Urinary bladder (tissue), 4 donors: ENCODE measurements around the gene MAMDC2. TPM values are rescaled to one million over a fixed set of nuclear protein-coding genes. Genes with fewer than 3 reads are reported as not detected.
"Not testable (repeated sequence)": the region's sequence is repeated elsewhere in the genome, so short reads cannot be mapped to it uniquely, and the experiment has no call there.

Source experiments
- DNase-seq: peaks from one replicate; pipeline ENCODE4 v3.0.0-alpha.2; 2015; ENCODE audit errors: extremely low spot score
- H3K27ac ChIP-seq: one replicate; pipeline ENCODE4 v1.5.1; 2013; ENCODE audit warnings: low read depth, mild to moderate bottlenecking, moderate library complexity
- H3K36me3 ChIP-seq: one replicate; pipeline ENCODE4 v1.6.1; 2013; ENCODE audit warnings: mild to moderate bottlenecking, moderate library complexity; ENCODE audit not compliant: insufficient read depth
- H3K4me1 ChIP-seq: one replicate; pipeline ENCODE4 v1.6.1; 2013; ENCODE audit warnings: mild to moderate bottlenecking, moderate library complexity; ENCODE audit not compliant: insufficient read depth
- H3K4me3 ChIP-seq: one replicate; pipeline ENCODE4 v1.5.1; 2013; ENCODE audit warnings: low read depth, low read length
- WGBS: extraction: QIAGEN DNeasy Blood & Tissue Kit; methylation state at CpG from one replicate; pipeline ENCODE4 v1.1.7; 2013; 5-methylcytosine and 5-hydroxymethylcytosine counted together
- polyA plus RNA-seq: library from polyadenylated mRNA; stranded (reverse); fragments of 200-250 nt; gene quantifications from one replicate; pipeline ENCODE4 v1.2.3, GENCODE V29; 2013
- total RNA-seq: library from RNA; depleted of rRNA; stranded (reverse); fragments of >200 nt; gene quantifications from one replicate; pipeline ENCODE4 v1.2.3, GENCODE V29; 2014
- donor health status: healthy with polysubstance abuse.
- donor health status: healthy.

The MAMDC2 gene
- total and polyA plus RNA-seq, 2 donors, result 52.0 to 76.4 TPM

DNA sequence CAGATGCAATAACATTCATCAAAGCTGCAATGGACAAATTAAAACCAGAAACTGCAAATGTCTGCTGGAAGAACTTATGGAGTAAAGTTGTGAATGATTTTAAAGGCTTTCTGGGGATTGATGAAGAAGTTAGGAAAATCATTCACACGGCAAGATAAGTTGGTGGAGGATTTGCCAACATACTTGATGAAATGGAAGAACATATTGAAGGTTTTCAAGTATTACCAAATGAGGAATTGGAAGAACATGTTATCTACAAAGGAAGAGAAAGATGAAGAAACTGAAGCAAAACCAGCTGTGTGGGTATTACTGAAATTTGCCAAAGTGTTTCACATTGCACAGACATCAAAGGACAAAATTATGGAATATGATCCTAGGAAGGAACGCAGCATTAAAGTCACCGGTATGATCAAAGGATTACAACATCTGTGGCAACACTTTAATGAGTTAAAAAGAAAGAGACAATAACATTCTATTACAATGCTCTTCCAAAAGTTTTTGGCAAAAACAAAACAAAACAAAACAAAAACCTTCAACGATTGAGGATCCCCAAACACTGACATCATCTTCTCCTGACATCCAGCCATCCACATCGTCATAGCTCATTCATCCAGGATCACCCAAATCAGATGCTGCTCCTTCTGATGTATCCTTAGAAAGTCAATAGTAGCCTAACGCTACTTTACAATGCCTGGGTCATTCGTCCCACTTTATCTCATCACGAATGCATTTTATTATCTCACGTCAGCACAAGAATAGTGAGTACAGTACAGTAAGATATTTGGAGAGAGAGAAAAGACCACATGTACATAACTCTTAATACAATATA is 153.8 kb downstream of the MAMDC2 start:
- no peak for DNase-seq
- H3K27ac ChIP-seq, result no peak overlapping the region
- no peak overlapping the region for H3K4me3 ChIP-seq
- H3K36me3 ChIP-seq, result no peaks in the 10 kb centered on the region
- WGBS, result 63% methylated on average over 9 of the region's 9 CpGs
- no peaks in the 10 kb centered on the region for H3K4me1 ChIP-seq

GRCh38 chr9:70204743-70205142 is 161.1 kb downstream of the MAMDC2 start:
- H3K27ac ChIP-seq, H3K36me3 ChIP-seq, H3K4me1 ChIP-seq, H3K4me3 ChIP-seq, DNase-seq: not testable (repeated sequence)
- WGBS, result 90% methylated on average over 16 of the region's 16 CpGs

DNA sequence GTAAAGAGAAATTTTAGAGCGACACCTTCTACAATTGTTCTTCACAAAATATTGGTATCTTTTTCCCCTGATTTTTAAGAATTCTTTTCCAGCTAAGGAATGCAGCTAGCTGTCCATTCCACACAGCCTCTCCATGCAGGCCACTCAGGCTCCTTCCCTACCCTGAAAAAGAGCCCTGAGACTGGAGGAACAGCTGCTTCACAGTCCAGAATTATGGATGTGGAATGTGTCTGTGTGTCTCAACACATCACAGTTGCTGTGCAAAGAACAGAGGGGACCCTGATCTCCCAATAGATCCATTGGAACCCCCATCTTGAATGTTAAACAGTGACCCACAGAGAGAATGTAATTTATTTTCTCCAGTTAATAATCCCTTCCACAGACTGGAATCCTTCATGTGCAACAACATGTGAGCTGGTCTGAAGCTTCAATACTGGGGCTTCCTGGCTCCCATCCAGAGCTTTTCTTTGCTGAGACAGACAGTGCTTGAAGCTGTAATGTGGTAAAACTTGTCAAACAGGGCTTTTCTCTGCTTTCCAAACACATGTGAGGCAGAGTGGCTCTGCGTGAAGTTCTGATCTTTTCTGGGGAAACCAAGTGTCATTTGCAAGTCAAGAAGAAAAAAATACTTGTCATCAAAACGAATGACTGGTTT is 161.8 kb downstream of the MAMDC2 start:
- peak overlapping the region; percentile 38 for H3K27ac ChIP-seq
- H3K4me3 ChIP-seq, result no peak overlapping the region
- 68% methylated on average over 3 of the region's 3 CpGs for WGBS
- H3K4me1 ChIP-seq, result no peaks in the 10 kb centered on the region
- peak; percentile 81 for DNase-seq
- no peaks in the 10 kb centered on the region for H3K36me3 ChIP-seq

- WGBS, result 52% methylated on average over 16 of the region's 16 CpGs
These were observed 173.4 kb downstream of the MAMDC2 start for GRCh38 chr9:70217029-70217428.

DNA sequence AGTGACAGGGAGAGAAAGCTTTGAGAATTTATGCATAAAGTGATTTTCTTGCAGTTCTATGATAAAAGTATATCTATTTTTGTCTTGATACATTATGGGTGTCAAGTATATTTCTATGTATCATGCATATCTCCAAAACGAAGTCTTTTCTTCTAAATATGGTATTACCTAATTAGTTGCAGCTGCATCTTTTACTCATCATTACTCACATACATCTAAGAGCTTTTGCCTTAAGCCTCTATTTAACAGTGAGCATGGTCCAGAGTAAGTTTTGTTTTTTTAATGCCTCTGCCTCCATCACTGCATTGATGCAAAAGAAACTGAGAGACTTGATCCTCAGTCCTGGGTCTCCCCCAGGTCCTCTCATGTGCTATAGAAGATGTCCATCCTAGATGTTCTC is 175.1 kb downstream of the MAMDC2 start:
- no peak overlapping the region for H3K4me3 ChIP-seq
- H3K27ac ChIP-seq, result no peak overlapping the region
- H3K36me3 ChIP-seq, result no peaks in the 10 kb centered on the region
- no peak for DNase-seq
- 61% methylated on average over 1 of the region's 1 CpG for WGBS
- H3K4me1 ChIP-seq, result no peaks in the 10 kb centered on the region

More at GRCh38 chr9:70217029-70217428, 173.4 kb downstream of the MAMDC2 start:
- Histone ChIP-seq H3K27ac (no peak overlapping the region), H3K4me3 (no peak overlapping the region), H3K4me1 (no peaks in the 10 kb centered on the region), H3K36me3 (peaks cover 4% of the 10 kb centered on the region)
- no peak for DNase-seq

DNA sequence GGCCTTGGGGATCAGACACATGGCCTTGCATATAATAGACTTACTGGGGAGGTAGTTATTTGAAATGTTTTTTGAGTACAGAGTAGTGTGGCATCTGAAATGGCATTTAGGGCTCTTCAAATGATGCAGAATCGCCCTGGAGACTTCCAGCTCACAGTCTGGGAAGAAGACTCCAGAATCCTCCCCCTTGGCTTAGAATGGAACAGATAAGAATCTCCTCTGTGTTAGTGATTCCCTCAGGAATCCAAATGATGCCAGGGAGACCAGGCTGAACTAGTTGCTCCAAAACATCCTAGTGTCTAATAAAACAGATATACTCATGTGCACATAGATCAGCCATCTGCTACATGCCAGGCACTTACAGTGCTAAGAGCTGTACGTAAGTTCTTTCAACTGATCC is 176.6 kb downstream of the MAMDC2 start:
- Histone ChIP-seq H3K36me3 (no peaks in the 10 kb centered on the region), H3K4me3 (no peak overlapping the region), H3K27ac (no peak overlapping the region), H3K4me1 (no peaks in the 10 kb centered on the region)
- DNase-seq, result no peak
- WGBS, result 91% methylated on average over 2 of the region's 2 CpGs

GRCh38 chr9:70222354-70222753 is 178.7 kb downstream of the MAMDC2 start:
- DNase-seq, result no peak
- Histone ChIP-seq H3K4me3 (no peak overlapping the region), H3K27ac (no peak overlapping the region), H3K36me3 (no peaks in the 10 kb centered on the region), H3K4me1 (no peaks in the 10 kb centered on the region)
- 86% methylated on average over 1 of the region's 1 CpG for WGBS

GRCh38 chr9:70228118-70228517 is 184.5 kb downstream of the MAMDC2 start:
- WGBS, result 56% methylated on average over 2 of the region's 2 CpGs
- Histone ChIP-seq H3K36me3 (no peaks in the 10 kb centered on the region), H3K4me3 (no peak overlapping the region), H3K4me1 (no peaks in the 10 kb centered on the region), H3K27ac (no peak overlapping the region)
- no peak for DNase-seq

GRCh38 chr9:70228611-70229010 is 185.0 kb downstream of the MAMDC2 start:
- WGBS, result 68% methylated on average over 2 of the region's 2 CpGs
- no peak for DNase-seq
- no peak overlapping the region for H3K27ac ChIP-seq

DNA sequence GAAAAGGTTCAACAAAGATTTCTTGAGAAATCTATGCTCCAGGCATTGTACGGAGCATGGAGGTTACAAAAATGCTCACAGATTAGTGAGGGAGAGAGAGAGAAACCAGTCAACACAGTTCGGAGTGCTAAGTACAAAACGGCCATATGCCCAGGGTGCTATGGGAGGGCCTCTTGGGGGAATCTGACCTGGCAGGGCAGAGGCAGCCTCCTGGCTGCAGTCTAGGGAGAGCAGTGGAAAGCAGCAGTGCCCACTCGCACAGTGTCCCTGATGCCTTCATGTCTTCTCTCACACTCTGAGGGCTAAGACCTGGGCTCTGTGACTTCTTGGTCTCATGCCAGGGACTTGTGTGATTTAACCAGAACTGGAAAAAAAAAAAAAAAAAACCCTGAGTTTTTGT is 185.4 kb downstream of the MAMDC2 start:
- H3K27ac ChIP-seq, result no peak overlapping the region
- 60% methylated on average over 4 of the region's 4 CpGs for WGBS
- H3K4me1 ChIP-seq, result no peaks in the 10 kb centered on the region
- no peak overlapping the region for H3K4me3 ChIP-seq
- no peak for DNase-seq
- no peaks in the 10 kb centered on the region for H3K36me3 ChIP-seq

More at GRCh38 chr9:70228611-70229010, 185.0 kb downstream of the MAMDC2 start:
- no peak overlapping the region for H3K4me3 ChIP-seq
- no peaks in the 10 kb centered on the region for H3K36me3 ChIP-seq
- no peaks in the 10 kb centered on the region for H3K4me1 ChIP-seq

- WGBS, result 32% methylated on average over 3 of the region's 3 CpGs
- H3K4me3 ChIP-seq, result no peak overlapping the region
- no peak for DNase-seq
- H3K36me3 ChIP-seq, result no peaks in the 10 kb centered on the region
- no peak overlapping the region for H3K27ac ChIP-seq
- no peaks in the 10 kb centered on the region for H3K4me1 ChIP-seq
These were observed 185.9 kb downstream of the MAMDC2 start for GRCh38 chr9:70229579-70229978.

DNA sequence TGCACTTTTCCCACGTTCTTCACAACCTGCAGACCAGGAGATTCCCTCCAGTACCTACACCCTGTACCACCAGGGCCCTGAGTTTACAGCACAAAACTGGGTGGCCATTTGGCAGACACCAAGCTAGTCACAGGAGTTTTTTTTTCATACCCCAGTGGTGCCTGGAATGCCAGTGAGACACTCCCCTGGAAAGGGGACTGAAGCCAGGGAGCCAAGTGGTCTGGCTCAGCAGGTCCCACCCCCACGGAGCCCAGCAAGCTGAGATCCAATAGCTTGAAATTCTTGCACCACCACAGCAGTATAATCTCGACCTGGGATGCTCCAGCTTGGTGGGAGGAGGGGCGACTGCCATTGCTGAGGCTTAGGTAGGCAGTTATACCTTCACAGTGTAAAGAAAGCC is 188.8 kb downstream of the MAMDC2 start:
- WGBS, result 53% methylated on average over 4 of the region's 4 CpGs
- Histone ChIP-seq H3K27ac (no peak overlapping the region), H3K4me3 (no peak overlapping the region), H3K4me1 (no peaks in the 10 kb centered on the region), H3K36me3 (no peaks in the 10 kb centered on the region)
- DNase-seq, result no peak

DNA sequence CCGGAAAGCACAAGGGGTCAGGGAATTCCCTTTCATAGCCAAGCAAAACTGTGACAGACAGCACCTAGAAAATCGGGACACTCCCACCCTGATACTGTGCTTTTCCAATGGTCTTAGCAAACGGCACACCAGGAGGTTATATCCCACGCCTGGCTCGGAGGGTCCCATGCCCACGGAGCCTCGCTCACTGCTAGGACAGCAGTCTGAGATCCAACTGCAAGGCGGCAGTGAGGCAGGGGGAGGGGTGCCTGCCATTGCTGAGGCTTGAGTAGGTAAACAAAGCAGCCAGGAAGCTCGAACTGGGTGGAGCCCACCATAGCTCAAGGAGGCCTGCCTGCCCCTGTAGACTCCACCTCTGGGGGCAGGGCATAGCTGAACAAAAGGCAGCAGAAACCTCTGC is 190.6 kb downstream of the MAMDC2 start:
- 92% methylated on average over 9 of the region's 9 CpGs for WGBS
- H3K4me3 ChIP-seq, H3K36me3 ChIP-seq, H3K4me1 ChIP-seq, DNase-seq, H3K27ac ChIP-seq: not testable (repeated sequence)

DNA sequence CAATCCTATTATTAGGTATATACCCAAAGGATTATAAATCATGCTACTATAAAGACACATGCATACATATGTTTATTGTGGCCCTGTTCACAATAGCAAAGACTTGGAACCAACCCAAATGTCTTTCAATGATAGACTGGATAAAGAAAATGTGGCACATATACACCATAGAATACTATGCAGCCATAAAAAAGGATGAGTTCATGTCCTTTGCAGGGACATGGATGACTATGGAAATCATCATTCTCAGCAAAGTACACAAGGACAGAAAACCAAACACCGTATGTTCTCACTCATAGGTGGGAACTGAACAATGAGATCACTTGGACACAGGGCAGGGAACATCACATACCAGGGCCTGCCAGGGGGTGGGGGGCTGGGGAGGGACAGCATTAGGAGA is 202.3 kb downstream of the MAMDC2 start:
- not testable (repeated sequence) for DNase-seq, H3K36me3 ChIP-seq, H3K4me1 ChIP-seq, H3K4me3 ChIP-seq, H3K27ac ChIP-seq
- 98% methylated on average over 1 of the region's 1 CpG for WGBS
